Measurements from ENCODE around the gene JMJD8.

The JMJD8 gene

GRCh38 chr16:658679-659571 lies 25.2 kb downstream of the JMJD8 start:
- TF ChIP-seq CTCF (IDR thresholded peaks at IDR 0.05) (0 out of 2 replicates have a peak, but pooled peaks have one; percentile 16), ZFX (IDR thresholded peaks at IDR 0.05; ENCODE audit: borderline replicate concordance) (no peak)
- no peak overlapping the region for H3K27ac ChIP-seq

GRCh38 chr16:657487-657886 lies 26.6 kb downstream of the JMJD8 start:
- TF ChIP-seq ZFX (IDR thresholded peaks at IDR 0.05; ENCODE audit: borderline replicate concordance) (no peak), CTCF (IDR thresholded peaks at IDR 0.05) (no peak)

GRCh38 chr16:654034-654433 lies 30.1 kb downstream of the JMJD8 start:
- H3K27ac ChIP-seq: no peak overlapping the region
- TF ChIP-seq CTCF (IDR thresholded peaks at IDR 0.05) (no peak), ZFX (IDR thresholded peaks at IDR 0.05; ENCODE audit: borderline replicate concordance) (no peak)

More at GRCh38 chr16:657487-657886, 26.6 kb downstream of the JMJD8 start:
- no peak overlapping the region for H3K27ac ChIP-seq

GRCh38 chr16:652454-653305 lies 31.5 kb downstream of the JMJD8 start:
- TF ChIP-seq CTCF (IDR thresholded peaks at IDR 0.05) (no peak), ZFX (IDR thresholded peaks at IDR 0.05; ENCODE audit: borderline replicate concordance) (no peak)
- H3K27ac ChIP-seq: no peak overlapping the region

- TF ChIP-seq ZFX (IDR thresholded peaks at IDR 0.05; ENCODE audit: borderline replicate concordance): no peak
- TF ChIP-seq CTCF (IDR thresholded peaks at IDR 0.05): no peak
- no peak overlapping the region for H3K27ac ChIP-seq
Observed at GRCh38 chr16:651844-652243, 32.3 kb downstream of the JMJD8 start.

GRCh38 chr16:649631-650030 lies 34.5 kb downstream of the JMJD8 start:
- H3K27ac ChIP-seq: peak overlapping the region; percentile 96
- no peak for TF ChIP-seq ZFX (IDR thresholded peaks at IDR 0.05; ENCODE audit: borderline replicate concordance)
- no peak for TF ChIP-seq CTCF (IDR thresholded peaks at IDR 0.05)
